GM12878 (cell line): ENCODE results near the gene CCDC12. TPM values are rescaled to one million over a fixed set of nuclear protein-coding genes. Genes with fewer than 3 reads are reported as not detected.

Experiments
- BACH1 ChIP-seq: fragments of 450-650 bp; IDR thresholded peaks from 2 replicates; pipeline ENCODE4 v1.6.1; 2017; ENCODE audit warnings: mild to moderate bottlenecking, borderline replicate concordance
- BCL3 ChIP-seq: IDR thresholded peaks from 2 replicates; pipeline ENCODE4 v1.6.1; 2011; ENCODE audit warnings: borderline replicate concordance, low read depth, mild to moderate bottlenecking, moderate library complexity, low read length; ENCODE audit not compliant: insufficient read depth, poor library complexity, severe bottlenecking
- BHLHE40 ChIP-seq, 2 experiments: fragments of 450-650 bp in 1 of 2; IDR thresholded peaks; 2 replicates each; pipeline ENCODE4 v1.6.1; 2011 to 2017; ENCODE audit warnings: low read depth in 2 of 2, borderline replicate concordance in 1 of 2, improper control_type of control experiment in 1 of 2, low read length in 1 of 2, mild to moderate bottlenecking in 1 of 2
- BMI1 ChIP-seq: fragments of 450-650 bp; IDR thresholded peaks from 2 replicates; pipeline ENCODE4 v1.6.1; 2016; ENCODE audit warnings: mild to moderate bottlenecking, moderate library complexity, borderline replicate concordance
- CREM ChIP-seq: IDR thresholded peaks from 2 replicates; pipeline ENCODE4 v1.6.1; 2014; ENCODE audit warnings: antibody characterized with exemption, low read depth
- DPF2 ChIP-seq: fragments of 450-650 bp; IDR thresholded peaks from 2 replicates; pipeline ENCODE4 v1.6.1; 2017; ENCODE audit warnings: mild to moderate bottlenecking
- E4F1 ChIP-seq: fragments of 450-650 bp; IDR thresholded peaks from 2 replicates; pipeline ENCODE4 v1.6.1; 2018; ENCODE audit warnings: borderline replicate concordance, mild to moderate bottlenecking; ENCODE audit not compliant: partially characterized antibody
- GATAD2B ChIP-seq: fragments of 450-650 bp; conservative IDR thresholded peaks from 2 replicates; pipeline ENCODE4 v1.6.1; 2017; ENCODE audit warnings: low read depth, mild to moderate bottlenecking, moderate library complexity
- HDAC6 ChIP-seq: fragments of 200-600 bp; sonication (generic); IDR thresholded peaks from one replicate; pipeline ENCODE4 v1.8.0; 2017; ENCODE audit warnings: antibody characterized with exemption; ENCODE audit not compliant: unreplicated experiment
- HDGF ChIP-seq: fragments of 450-650 bp; IDR thresholded peaks from 2 replicates; pipeline ENCODE4 v1.6.1; 2016; ENCODE audit warnings: antibody characterized with exemption
- IKZF1 ChIP-seq: fragments of 450-650 bp; conservative IDR thresholded peaks from 2 replicates; pipeline ENCODE4 v1.6.1; 2017; ENCODE audit warnings: antibody characterized with exemption, mild to moderate bottlenecking
- NR2C2 ChIP-seq: IDR thresholded peaks from 2 replicates; pipeline ENCODE4 v1.6.1; 2011; ENCODE audit warnings: borderline replicate concordance, low read depth; ENCODE audit not compliant: control insufficient read depth, insufficient read length
- NR2F1 ChIP-seq: fragments of 450-650 bp; conservative IDR thresholded peaks from 2 replicates; pipeline ENCODE4 v1.6.1; 2017; ENCODE audit warnings: mild to moderate bottlenecking
- PAX8 ChIP-seq: fragments of 450-650 bp; IDR thresholded peaks from 2 replicates; pipeline ENCODE4 v1.6.1; 2017; ENCODE audit warnings: mild to moderate bottlenecking, moderate library complexity
- PML ChIP-seq: IDR thresholded peaks from 2 replicates; pipeline ENCODE4 v1.6.1; 2012; ENCODE audit warnings: low read length, inconsistent platforms
- SKIL ChIP-seq: fragments of 450-650 bp; IDR thresholded peaks from 2 replicates; pipeline ENCODE4 v1.6.1; 2017; ENCODE audit warnings: mild to moderate bottlenecking, low read depth, inconsistent platforms; ENCODE audit not compliant: poor library complexity, severe bottlenecking
- SMAD1 ChIP-seq: fragments of 450-650 bp; IDR thresholded peaks from 2 replicates; pipeline ENCODE4 v1.6.1; 2018; ENCODE audit warnings: mild to moderate bottlenecking, low read depth; ENCODE audit not compliant: partially characterized antibody
- ZBTB33 ChIP-seq: fragments of 450-650 bp; IDR thresholded peaks from 2 replicates; pipeline ENCODE4 v1.6.1; 2017; ENCODE audit warnings: mild to moderate bottlenecking
- ZNF207 ChIP-seq: fragments of 450-650 bp; IDR thresholded peaks from 2 replicates; pipeline ENCODE4 v1.6.1; 2014; ENCODE audit warnings: antibody characterized with exemption, mild to moderate bottlenecking, borderline replicate concordance
- ZNF384 ChIP-seq: IDR thresholded peaks from 2 replicates; pipeline ENCODE4 v1.6.1; 2012; ENCODE audit warnings: low read depth, mild to moderate bottlenecking, low read length, improper control_type of control experiment, borderline replicate concordance
- polyA plus RNA-seq, 11 experiments: library from polyadenylated mRNA; depleted of rRNA in 4 of 11; unstranded in 6 of 11; stranded (reverse) in 5 of 11; fragments of >200 nt; fragmentation: Nextera tagmentation in 4 of 11; fragmentation: Illumina TruSeq in 1 of 11; extraction: Ambion mirVana in 4 of 11; extraction: Trizol in 1 of 11; gene quantifications; 1 replicate in 1 of 11; 2 replicates in 10 of 11; pipeline versions ENCODE4 v1.2.1 to v1.2.3, GENCODE V29; 2011 to 2016; ENCODE audit warnings: inconsistent platforms in 2 of 11, missing spikeins in 2 of 11, low read depth in 1 of 11
- total RNA-seq, 4 experiments: library from RNA; depleted of rRNA in 3 of 4; stranded (reverse); fragments of >200 nt in 3 of 4; fragmentation: Illumina TruSeq in 1 of 4; extraction: Trizol in 1 of 4; gene quantifications; 2 replicates each; pipeline versions ENCODE4 v1.2.1 to v1.2.3, GENCODE V29; 2013 to 2021

CCDC12 gene
- total and polyA plus RNA-seq, 10 of the 15 experiments (the other 5 are each of a cell fraction or from before 2014, with no cell fraction given), result 9.2 to 91.4 (median 61.3) TPM

GRCh38 chr3:46976326-46977190, at the start of gene CCDC12 (continued):
- TF ChIP-seq BCL3 (no peak), E4F1 (peak; percentile 52), ZBTB33 (no peak), ZNF384 (peak; percentile 99), SMAD1 (peak; percentile 85), BACH1 (peak; percentile 89), PAX8 (no peak), NR2C2 (peak; percentile 70), CREM (peak; percentile 52; the same call in 1 of the 2 replicates), PML (peak; percentile 73; the same call in 1 of the 2 replicates), BHLHE40 (IDR thresholded peaks at IDR 0.05; ENCODE audit: borderline replicate concordance in 1 of 2, low read depth in 2 of 2, low read length in 1 of 2) (peak; percentile 63 to 91; a peak in 3 of 4 replicates), DPF2 (peak; percentile 74; the same call in 1 of the 2 replicates), SKIL (no peak), BMI1 (no peak), GATAD2B (peak; percentile 74; the same call in 1 of the 2 replicates), HDAC6 (no peak), NR2F1 (peak; percentile 61; the same call in 1 of the 2 replicates), IKZF1 (peak; percentile 100), HDGF (peak; percentile 98; the same call in 1 of the 2 replicates), ZNF207 (peak; percentile 42; the same call in 1 of the 2 replicates)
